Neural progenitor cell (in vitro differentiated cells): ENCODE results near the gene CCT8. TPM values are rescaled to one million over a fixed set of nuclear protein-coding genes. Genes with fewer than 3 reads are reported as not detected.

ENCODE experiments used
- DNase-seq: peaks from one replicate; pipeline ENCODE4 v3.0.0-alpha.2; 2016; ENCODE audit warnings: low spot score
- H2AFZ ChIP-seq: fragments of 200-600 bp; sonication (generic); replicated peaks from 2 replicates; pipeline ENCODE4 v1.6.1; 2016; ENCODE audit warnings: antibody characterized with exemption
- H3F3A ChIP-seq: fragments of 200-600 bp; sonication (generic); 2 replicates; pipeline ENCODE4 v1.6.1; 2016; ENCODE audit warnings: antibody characterized with exemption, low read depth
- H3K27ac ChIP-seq: fragments of 200-600 bp; sonication (generic); 2 replicates; pipeline ENCODE4 v1.5.1; 2016; ENCODE audit warnings: mild to moderate bottlenecking
- H3K27me3 ChIP-seq: fragments of 200-600 bp; sonication (generic); 2 replicates; pipeline ENCODE4 v1.6.1; 2016; ENCODE audit warnings: mild to moderate bottlenecking, moderate library complexity
- H3K36me3 ChIP-seq: fragments of 200-600 bp; sonication (generic); 2 replicates; pipeline ENCODE4 v1.5.1; 2016
- H3K4me1 ChIP-seq: fragments of 200-600 bp; sonication (generic); 2 replicates; pipeline ENCODE4 v1.6.1; 2016; ENCODE audit warnings: mixed run types
- H3K4me2 ChIP-seq: fragments of 200-600 bp; sonication (generic); 2 replicates; pipeline ENCODE4 v1.6.1; 2016
- H3K4me3 ChIP-seq: fragments of 200-600 bp; sonication (generic); 2 replicates; pipeline ENCODE4 v1.5.1; 2016
- H3K79me2 ChIP-seq: fragments of 200-600 bp; sonication (generic); 2 replicates; pipeline ENCODE4 v1.6.1; 2016; ENCODE audit warnings: low read depth
- H3K9ac ChIP-seq: fragments of 200-600 bp; sonication (generic); 2 replicates; pipeline ENCODE4 v1.6.1; 2016
- H3K9me3 ChIP-seq: fragments of 200-600 bp; sonication (generic); 2 replicates; pipeline ENCODE4 v1.5.1; 2016; ENCODE audit warnings: low read depth
- H4K20me1 ChIP-seq: fragments of 200-600 bp; sonication (generic); 2 replicates; pipeline ENCODE4 v1.6.1; 2016; ENCODE audit warnings: low read depth
- H3K27ac Mint-ChIP-seq: 3 replicates; pipeline ENCODE4 v1.8.0; 2021; ENCODE audit warnings: mixed read lengths
- H3K27me3 Mint-ChIP-seq: 2 replicates; pipeline ENCODE4 v1.8.0; 2022; ENCODE audit warnings: low read depth, mild to moderate bottlenecking, inconsistent platforms, moderate library complexity, mixed read lengths; ENCODE audit not compliant: insufficient read depth
- H3K36me3 Mint-ChIP-seq: 3 replicates; pipeline ENCODE4 v1.8.0; 2021; ENCODE audit warnings: mixed read lengths
- H3K4me1 Mint-ChIP-seq: 3 replicates; pipeline ENCODE4 v1.8.0; 2021; ENCODE audit warnings: mixed read lengths
- H3K4me3 Mint-ChIP-seq: 3 replicates; pipeline ENCODE4 v1.8.0; 2021; ENCODE audit warnings: mild to moderate bottlenecking, moderate library complexity, mixed read lengths
- H3K9me3 Mint-ChIP-seq: 3 replicates; pipeline ENCODE4 v1.8.0; 2020; ENCODE audit warnings: mixed read lengths
- EZH2 ChIP-seq: fragments of 200-600 bp; sonication (generic); IDR thresholded peaks from 2 replicates; pipeline ENCODE4 v1.6.1; 2017; ENCODE audit warnings: antibody characterized with exemption, mild to moderate bottlenecking, moderate library complexity
- EZH2phosphoT487 ChIP-seq: fragments of 200-600 bp; sonication (generic); IDR thresholded peaks from 2 replicates; pipeline ENCODE4 v1.6.1; 2017; ENCODE audit warnings: antibody characterized with exemption
- total RNA-seq: library from RNA; depleted of rRNA; stranded (reverse); fragments of >200 nt; gene quantifications from 2 replicates; pipeline ENCODE4 v1.2.3, GENCODE V29; 2015; ENCODE audit warnings: low replicate concordance
- TF ChIP-seq, protein P1 (sequence below): fragments of 200-600 bp; sonication (generic); IDR thresholded peaks from 2 replicates; pipeline ENCODE4 v1.5.1; 2017; ENCODE audit warnings: antibody characterized with exemption, mild to moderate bottlenecking

Gene CCT8
- total RNA-seq, 1 donor from 2014 or later: 642 TPM

DNA sequence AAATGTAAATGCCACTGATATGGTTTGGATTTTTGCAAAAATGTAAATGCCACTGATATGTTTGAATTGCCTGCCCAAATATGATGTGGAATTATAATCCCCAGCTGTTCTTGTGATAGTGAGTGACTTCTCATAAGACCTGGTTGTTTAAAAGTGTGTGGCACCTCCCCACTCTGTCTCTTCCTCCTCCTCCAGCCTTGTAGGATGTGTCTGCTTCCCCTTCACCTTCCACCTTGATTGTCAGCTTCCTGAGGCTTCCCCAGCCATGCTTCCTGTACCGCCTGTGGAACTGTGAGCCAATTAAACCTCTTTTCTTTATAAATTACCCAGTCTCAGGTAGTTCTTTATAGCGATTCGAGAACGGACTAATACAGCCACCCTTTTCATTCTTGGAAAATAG is 1.3 kb upstream of the CCT8 start:
- H3K36me3 ChIP-seq: peaks cover 4% of the 10 kb centered on the region
- H3K9ac ChIP-seq: no peak overlapping the region
- no peak for DNase-seq
- no peak overlapping the region for H2AFZ ChIP-seq
- Mint-ChIP-seq H3K9me3 (no peaks in the 10 kb centered on the region), H3K27ac (no peak overlapping the region), H3K27me3 (peaks cover 5% of the 10 kb centered on the region), H3K4me1 (peaks cover 18% of the 10 kb centered on the region), H3K4me3 (peak overlapping the region; percentile 76), H3K36me3 (no peaks in the 10 kb centered on the region)
- TF ChIP-seq EZH2 (no peak), EZH2phosphoT487 (no peak)
- TF ChIP-seq, protein P1, sequence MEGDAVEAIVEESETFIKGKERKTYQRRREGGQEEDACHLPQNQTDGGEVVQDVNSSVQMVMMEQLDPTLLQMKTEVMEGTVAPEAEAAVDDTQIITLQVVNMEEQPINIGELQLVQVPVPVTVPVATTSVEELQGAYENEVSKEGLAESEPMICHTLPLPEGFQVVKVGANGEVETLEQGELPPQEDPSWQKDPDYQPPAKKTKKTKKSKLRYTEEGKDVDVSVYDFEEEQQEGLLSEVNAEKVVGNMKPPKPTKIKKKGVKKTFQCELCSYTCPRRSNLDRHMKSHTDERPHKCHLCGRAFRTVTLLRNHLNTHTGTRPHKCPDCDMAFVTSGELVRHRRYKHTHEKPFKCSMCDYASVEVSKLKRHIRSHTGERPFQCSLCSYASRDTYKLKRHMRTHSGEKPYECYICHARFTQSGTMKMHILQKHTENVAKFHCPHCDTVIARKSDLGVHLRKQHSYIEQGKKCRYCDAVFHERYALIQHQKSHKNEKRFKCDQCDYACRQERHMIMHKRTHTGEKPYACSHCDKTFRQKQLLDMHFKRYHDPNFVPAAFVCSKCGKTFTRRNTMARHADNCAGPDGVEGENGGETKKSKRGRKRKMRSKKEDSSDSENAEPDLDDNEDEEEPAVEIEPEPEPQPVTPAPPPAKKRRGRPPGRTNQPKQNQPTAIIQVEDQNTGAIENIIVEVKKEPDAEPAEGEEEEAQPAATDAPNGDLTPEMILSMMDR: no peak
- H3K27me3 ChIP-seq: no peaks in the 10 kb centered on the region
- peaks cover 21% of the 10 kb centered on the region for H3K4me1 ChIP-seq
- H3F3A ChIP-seq: no peaks in the 10 kb centered on the region
- peaks cover 34% of the 10 kb centered on the region for H4K20me1 ChIP-seq
- H3K4me2 ChIP-seq: no peak overlapping the region
- H3K27ac ChIP-seq: no peak overlapping the region
- no peaks in the 10 kb centered on the region for H3K9me3 ChIP-seq
- no peak overlapping the region for H3K4me3 ChIP-seq
- H3K79me2 ChIP-seq: peaks cover 37% of the 10 kb centered on the region

DNA sequence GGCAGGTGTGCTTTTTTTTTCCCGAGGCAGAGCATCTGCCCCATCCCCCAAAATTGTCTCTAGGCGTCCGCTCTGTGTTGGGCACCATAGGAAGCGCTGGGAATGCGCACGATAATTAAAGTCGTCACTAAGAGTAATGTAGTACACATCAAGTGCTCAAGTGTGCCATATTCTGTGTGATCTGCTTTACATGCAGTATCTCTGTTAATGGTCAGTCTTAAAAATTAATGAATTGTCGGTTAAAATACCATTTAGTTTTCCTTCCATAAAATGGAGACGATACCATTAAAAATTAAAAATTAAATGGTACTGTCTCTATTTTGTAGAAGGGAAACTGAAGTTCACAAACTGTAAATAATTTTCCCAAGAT is 544 bp upstream of the CCT8 start:
- peaks cover 35% of the 10 kb centered on the region for H4K20me1 ChIP-seq
- peaks cover 21% of the 10 kb centered on the region for H3K4me1 ChIP-seq
- DNase-seq: no peak
- H3K27me3 ChIP-seq: no peaks in the 10 kb centered on the region
- peak overlapping the region; percentile 94 for H2AFZ ChIP-seq
- H3K79me2 ChIP-seq: peaks cover 45% of the 10 kb centered on the region
- no peak overlapping the region for H3K27ac ChIP-seq
- peak overlapping the region; percentile 77 for H3K9ac ChIP-seq
- H3F3A ChIP-seq: no peaks in the 10 kb centered on the region
- H3K9me3 Mint-ChIP-seq: no peaks in the 10 kb centered on the region
- H3K27me3 Mint-ChIP-seq: peaks cover 4% of the 10 kb centered on the region
- H3K4me1 Mint-ChIP-seq: peaks cover 18% of the 10 kb centered on the region
- TF ChIP-seq EZH2phosphoT487 (no peak), EZH2 (no peak)
- TF ChIP-seq, protein P1: no peak
- no peaks in the 10 kb centered on the region for H3K9me3 ChIP-seq
- peaks cover 2% of the 10 kb centered on the region for H3K36me3 Mint-ChIP-seq
- H3K4me3 Mint-ChIP-seq: peak overlapping the region; percentile 100
- H3K27ac Mint-ChIP-seq: peak overlapping the region; percentile 100
- peaks cover 12% of the 10 kb centered on the region for H3K36me3 ChIP-seq
- H3K4me2 ChIP-seq: peak overlapping the region; percentile 99
- peak overlapping the region; percentile 92 for H3K4me3 ChIP-seq

DNA sequence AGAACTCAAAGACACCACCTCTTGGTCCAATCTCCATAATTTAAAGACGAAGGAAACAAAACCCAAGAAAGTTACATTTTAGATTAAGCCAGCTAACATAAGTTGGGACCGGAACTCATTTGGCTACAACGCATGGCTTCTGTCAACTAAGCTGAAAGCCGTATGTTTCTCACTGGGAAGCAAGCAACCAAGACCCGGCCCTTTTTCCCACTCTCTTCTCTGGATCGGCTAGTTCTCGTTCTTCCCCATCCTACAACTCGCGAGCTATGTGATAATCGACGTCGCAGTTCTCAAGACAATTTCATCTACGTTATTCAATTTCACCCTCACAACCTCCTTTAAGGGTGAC is 601 bp downstream of the CCT8 start:
- Histone ChIP-seq H3K4me2 (peak overlapping the region; percentile 99), H3K27me3 (no peaks in the 10 kb centered on the region), H3K27ac (peak overlapping the region; percentile 76), H3K9me3 (no peaks in the 10 kb centered on the region), H3K36me3 (peaks cover 22% of the 10 kb centered on the region), H3K4me1 (peaks cover 21% of the 10 kb centered on the region), H3F3A (no peaks in the 10 kb centered on the region), H2AFZ (peak overlapping the region; percentile 14), H3K79me2 (peaks cover 57% of the 10 kb centered on the region), H3K4me3 (peak overlapping the region; percentile 92), H3K9ac (peak overlapping the region; percentile 98), H4K20me1 (peaks cover 38% of the 10 kb centered on the region)
- Mint-ChIP-seq H3K27ac (peak overlapping the region; percentile 100), H3K4me3 (peak overlapping the region; percentile 100), H3K27me3 (peaks cover 2% of the 10 kb centered on the region), H3K4me1 (peaks cover 16% of the 10 kb centered on the region), H3K9me3 (no peaks in the 10 kb centered on the region), H3K36me3 (peaks cover 3% of the 10 kb centered on the region)
- DNase-seq: peak; percentile 33
- TF ChIP-seq, protein P1: no peak
- TF ChIP-seq EZH2: no peak
- TF ChIP-seq EZH2phosphoT487: no peak
